ENCODE data around the gene NXPH1. TPM values are rescaled to one million over a fixed set of nuclear protein-coding genes. Genes with fewer than 3 reads are reported as not detected.

Gene NXPH1
- total RNA-seq, 1 donor, result not detected

DNA sequence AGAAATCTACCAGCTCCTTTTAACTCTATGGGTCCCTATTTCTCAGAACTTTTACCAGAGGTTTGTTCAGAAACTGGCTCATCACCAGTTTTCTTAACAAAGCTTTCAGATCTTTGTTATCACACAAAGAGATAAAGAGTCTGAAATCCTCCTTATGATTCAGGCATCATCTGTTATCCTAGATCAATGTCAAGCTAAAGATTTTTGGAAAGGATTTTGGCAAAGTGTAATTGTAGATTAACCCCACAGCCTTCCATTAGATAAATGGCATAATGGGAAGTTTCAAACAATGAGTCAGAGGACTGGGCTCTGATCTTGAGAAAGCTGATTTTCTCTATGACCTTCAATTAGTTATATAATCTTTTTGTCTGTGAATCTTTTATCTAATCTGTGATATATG is 192.2 kb downstream of the NXPH1 start:
- no peak for DNase-seq (ENCODE audit: insufficient read length, low spot score, missing footprints)
- H3K27ac ChIP-seq (ENCODE audit: low read depth, low read length), result no peak overlapping the region
- no peaks in the 10 kb centered on the region for H3K36me3 ChIP-seq (ENCODE audit: insufficient read depth, low read length)
- H4K20me1 ChIP-seq (ENCODE audit: insufficient read depth, low read length), result no peaks in the 10 kb centered on the region
- H3K27me3 ChIP-seq (ENCODE audit: insufficient read depth, low read length), result no peaks in the 10 kb centered on the region
- no peak overlapping the region for H3K4me3 ChIP-seq (ENCODE audit: insufficient read depth, low read length)
- no peaks in the 10 kb centered on the region for H3K9me3 ChIP-seq (ENCODE audit: low read depth, low read length)
- no peaks in the 10 kb centered on the region for H3K4me1 ChIP-seq (ENCODE audit: insufficient read depth, low read length)
- TF ChIP-seq, protein P1, sequence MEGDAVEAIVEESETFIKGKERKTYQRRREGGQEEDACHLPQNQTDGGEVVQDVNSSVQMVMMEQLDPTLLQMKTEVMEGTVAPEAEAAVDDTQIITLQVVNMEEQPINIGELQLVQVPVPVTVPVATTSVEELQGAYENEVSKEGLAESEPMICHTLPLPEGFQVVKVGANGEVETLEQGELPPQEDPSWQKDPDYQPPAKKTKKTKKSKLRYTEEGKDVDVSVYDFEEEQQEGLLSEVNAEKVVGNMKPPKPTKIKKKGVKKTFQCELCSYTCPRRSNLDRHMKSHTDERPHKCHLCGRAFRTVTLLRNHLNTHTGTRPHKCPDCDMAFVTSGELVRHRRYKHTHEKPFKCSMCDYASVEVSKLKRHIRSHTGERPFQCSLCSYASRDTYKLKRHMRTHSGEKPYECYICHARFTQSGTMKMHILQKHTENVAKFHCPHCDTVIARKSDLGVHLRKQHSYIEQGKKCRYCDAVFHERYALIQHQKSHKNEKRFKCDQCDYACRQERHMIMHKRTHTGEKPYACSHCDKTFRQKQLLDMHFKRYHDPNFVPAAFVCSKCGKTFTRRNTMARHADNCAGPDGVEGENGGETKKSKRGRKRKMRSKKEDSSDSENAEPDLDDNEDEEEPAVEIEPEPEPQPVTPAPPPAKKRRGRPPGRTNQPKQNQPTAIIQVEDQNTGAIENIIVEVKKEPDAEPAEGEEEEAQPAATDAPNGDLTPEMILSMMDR (IDR thresholded peaks at IDR 0.05; ENCODE audit: extremely low read depth, low read depth, low read length), result no peak
- H3K79me2 ChIP-seq (ENCODE audit: insufficient read depth, low read length), result no peaks in the 10 kb centered on the region
- H2AFZ ChIP-seq (ENCODE audit: low read length), result no peak overlapping the region
- no peak overlapping the region for H3K4me2 ChIP-seq (ENCODE audit: insufficient read depth, low read length)

DNA sequence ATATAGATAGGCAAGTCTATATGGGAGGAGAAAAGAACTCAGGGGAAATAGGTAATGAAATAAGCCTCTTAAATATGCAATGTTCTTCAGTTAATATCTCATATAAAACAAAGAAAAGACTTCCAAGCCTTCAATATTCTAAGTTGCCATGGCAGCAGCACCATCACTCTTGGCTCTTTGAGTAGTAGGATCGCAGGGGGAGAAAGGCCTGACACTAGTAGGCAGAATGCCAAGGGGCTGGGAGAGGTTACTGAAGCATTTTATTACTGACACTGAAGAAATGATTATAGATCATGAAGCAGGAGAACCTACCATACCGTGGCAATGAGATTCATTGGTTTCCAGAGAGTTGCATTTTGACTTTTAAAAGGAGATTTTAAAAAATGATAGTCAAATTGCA is 193.9 kb downstream of the NXPH1 start:
- DNase-seq (ENCODE audit: insufficient read length, low spot score, missing footprints), result no peak
- Histone ChIP-seq H3K4me1 (ENCODE audit: insufficient read depth, low read length) (no peaks in the 10 kb centered on the region), H3K9me3 (ENCODE audit: low read depth, low read length) (no peaks in the 10 kb centered on the region), H3K79me2 (ENCODE audit: insufficient read depth, low read length) (no peaks in the 10 kb centered on the region), H3K4me2 (ENCODE audit: insufficient read depth, low read length) (no peak overlapping the region), H3K27me3 (ENCODE audit: insufficient read depth, low read length) (no peaks in the 10 kb centered on the region), H3K4me3 (ENCODE audit: insufficient read depth, low read length) (no peak overlapping the region), H2AFZ (ENCODE audit: low read length) (no peak overlapping the region), H3K27ac (ENCODE audit: low read depth, low read length) (no peak overlapping the region), H4K20me1 (ENCODE audit: insufficient read depth, low read length) (no peaks in the 10 kb centered on the region), H3K36me3 (ENCODE audit: insufficient read depth, low read length) (no peaks in the 10 kb centered on the region)
- TF ChIP-seq, protein P1 (IDR thresholded peaks at IDR 0.05; ENCODE audit: extremely low read depth, low read depth, low read length), result no peak

DNA sequence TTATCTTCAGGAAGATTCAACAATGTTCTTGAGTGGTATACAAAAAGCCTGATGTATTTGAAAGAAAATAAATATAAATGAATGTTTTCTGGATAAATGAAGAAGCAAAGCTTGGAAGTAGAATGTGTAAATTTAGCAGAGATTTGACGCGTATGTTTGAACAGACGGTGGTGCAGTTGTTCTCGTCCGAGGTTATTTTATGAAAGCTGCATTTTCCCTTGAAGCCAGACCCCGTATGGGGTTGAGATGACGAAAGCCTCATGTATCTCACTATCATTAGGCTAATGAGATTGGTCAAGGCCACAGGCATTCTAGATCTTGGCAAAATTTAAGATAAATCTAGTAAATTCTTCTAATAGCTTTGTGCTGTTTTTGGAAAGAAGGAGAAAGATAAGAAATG is 195.2 kb downstream of the NXPH1 start:
- H2AFZ ChIP-seq (ENCODE audit: low read length), result no peak overlapping the region
- H3K4me2 ChIP-seq (ENCODE audit: insufficient read depth, low read length), result no peak overlapping the region
- no peaks in the 10 kb centered on the region for H3K36me3 ChIP-seq (ENCODE audit: insufficient read depth, low read length)
- H3K27ac ChIP-seq (ENCODE audit: low read depth, low read length), result no peak overlapping the region
- DNase-seq (ENCODE audit: insufficient read length, low spot score, missing footprints), result no peak
- H3K9me3 ChIP-seq (ENCODE audit: low read depth, low read length), result no peaks in the 10 kb centered on the region
- TF ChIP-seq, protein P1 (IDR thresholded peaks at IDR 0.05; ENCODE audit: extremely low read depth, low read depth, low read length), result no peak
- H3K4me3 ChIP-seq (ENCODE audit: insufficient read depth, low read length), result no peak overlapping the region
- no peaks in the 10 kb centered on the region for H3K27me3 ChIP-seq (ENCODE audit: insufficient read depth, low read length)
- no peaks in the 10 kb centered on the region for H3K4me1 ChIP-seq (ENCODE audit: insufficient read depth, low read length)
- no peaks in the 10 kb centered on the region for H4K20me1 ChIP-seq (ENCODE audit: insufficient read depth, low read length)
- H3K79me2 ChIP-seq (ENCODE audit: insufficient read depth, low read length), result no peaks in the 10 kb centered on the region

DNA sequence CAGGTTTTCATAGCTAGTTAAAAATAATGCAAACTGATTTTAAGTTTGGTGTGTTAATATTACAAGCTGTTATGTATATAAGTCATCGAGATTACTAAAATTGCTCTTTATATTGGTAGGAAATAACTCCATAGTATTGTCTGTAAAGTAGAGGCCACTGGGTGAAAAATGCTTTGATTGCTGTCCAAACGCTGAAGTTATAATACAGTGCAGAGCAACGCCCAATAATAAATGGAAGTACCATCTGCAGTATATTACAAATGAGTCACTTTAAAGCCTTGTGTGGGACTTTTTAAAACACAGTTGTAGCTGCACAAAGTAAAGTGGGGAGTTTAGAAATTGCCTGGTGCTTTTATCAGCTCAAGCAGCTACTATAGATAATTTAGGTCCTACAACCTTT is 196.1 kb downstream of the NXPH1 start:
- Histone ChIP-seq H3K4me1 (ENCODE audit: insufficient read depth, low read length) (no peaks in the 10 kb centered on the region), H3K4me2 (ENCODE audit: insufficient read depth, low read length) (no peak overlapping the region), H2AFZ (ENCODE audit: low read length) (no peak overlapping the region), H3K9me3 (ENCODE audit: low read depth, low read length) (no peaks in the 10 kb centered on the region), H4K20me1 (ENCODE audit: insufficient read depth, low read length) (no peaks in the 10 kb centered on the region), H3K27ac (ENCODE audit: low read depth, low read length) (no peak overlapping the region), H3K79me2 (ENCODE audit: insufficient read depth, low read length) (no peaks in the 10 kb centered on the region), H3K36me3 (ENCODE audit: insufficient read depth, low read length) (no peaks in the 10 kb centered on the region), H3K27me3 (ENCODE audit: insufficient read depth, low read length) (no peaks in the 10 kb centered on the region), H3K4me3 (ENCODE audit: insufficient read depth, low read length) (no peak overlapping the region)
- no peak for DNase-seq (ENCODE audit: insufficient read length, low spot score, missing footprints)
- TF ChIP-seq, protein P1 (IDR thresholded peaks at IDR 0.05; ENCODE audit: extremely low read depth, low read depth, low read length), result no peak

All from osteoblast (primary cell).